ENCODE results near the gene ZXDC. TPM values are rescaled to one million over a fixed set of nuclear protein-coding genes. Genes with fewer than 3 reads are reported as not detected.

The ZXDC gene, protein sequence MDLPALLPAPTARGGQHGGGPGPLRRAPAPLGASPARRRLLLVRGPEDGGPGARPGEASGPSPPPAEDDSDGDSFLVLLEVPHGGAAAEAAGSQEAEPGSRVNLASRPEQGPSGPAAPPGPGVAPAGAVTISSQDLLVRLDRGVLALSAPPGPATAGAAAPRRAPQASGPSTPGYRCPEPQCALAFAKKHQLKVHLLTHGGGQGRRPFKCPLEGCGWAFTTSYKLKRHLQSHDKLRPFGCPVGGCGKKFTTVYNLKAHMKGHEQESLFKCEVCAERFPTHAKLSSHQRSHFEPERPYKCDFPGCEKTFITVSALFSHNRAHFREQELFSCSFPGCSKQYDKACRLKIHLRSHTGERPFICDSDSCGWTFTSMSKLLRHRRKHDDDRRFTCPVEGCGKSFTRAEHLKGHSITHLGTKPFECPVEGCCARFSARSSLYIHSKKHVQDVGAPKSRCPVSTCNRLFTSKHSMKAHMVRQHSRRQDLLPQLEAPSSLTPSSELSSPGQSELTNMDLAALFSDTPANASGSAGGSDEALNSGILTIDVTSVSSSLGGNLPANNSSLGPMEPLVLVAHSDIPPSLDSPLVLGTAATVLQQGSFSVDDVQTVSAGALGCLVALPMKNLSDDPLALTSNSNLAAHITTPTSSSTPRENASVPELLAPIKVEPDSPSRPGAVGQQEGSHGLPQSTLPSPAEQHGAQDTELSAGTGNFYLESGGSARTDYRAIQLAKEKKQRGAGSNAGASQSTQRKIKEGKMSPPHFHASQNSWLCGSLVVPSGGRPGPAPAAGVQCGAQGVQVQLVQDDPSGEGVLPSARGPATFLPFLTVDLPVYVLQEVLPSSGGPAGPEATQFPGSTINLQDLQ
- total RNA-seq (2021; fragmentation: NEBNext Ultra II Directional; extraction: Animal tissue kit (Norgen Biotek cat#: 25700)): 10 to 100 TPM; 11.7 to 14.2 (median 13.5) TPM
- long read RNA-seq, partial matches to known transcripts: 0 of 2 reads
- long read RNA-seq, other reads (novel, unspliced or antisense): 2 of 2 reads

DNA sequence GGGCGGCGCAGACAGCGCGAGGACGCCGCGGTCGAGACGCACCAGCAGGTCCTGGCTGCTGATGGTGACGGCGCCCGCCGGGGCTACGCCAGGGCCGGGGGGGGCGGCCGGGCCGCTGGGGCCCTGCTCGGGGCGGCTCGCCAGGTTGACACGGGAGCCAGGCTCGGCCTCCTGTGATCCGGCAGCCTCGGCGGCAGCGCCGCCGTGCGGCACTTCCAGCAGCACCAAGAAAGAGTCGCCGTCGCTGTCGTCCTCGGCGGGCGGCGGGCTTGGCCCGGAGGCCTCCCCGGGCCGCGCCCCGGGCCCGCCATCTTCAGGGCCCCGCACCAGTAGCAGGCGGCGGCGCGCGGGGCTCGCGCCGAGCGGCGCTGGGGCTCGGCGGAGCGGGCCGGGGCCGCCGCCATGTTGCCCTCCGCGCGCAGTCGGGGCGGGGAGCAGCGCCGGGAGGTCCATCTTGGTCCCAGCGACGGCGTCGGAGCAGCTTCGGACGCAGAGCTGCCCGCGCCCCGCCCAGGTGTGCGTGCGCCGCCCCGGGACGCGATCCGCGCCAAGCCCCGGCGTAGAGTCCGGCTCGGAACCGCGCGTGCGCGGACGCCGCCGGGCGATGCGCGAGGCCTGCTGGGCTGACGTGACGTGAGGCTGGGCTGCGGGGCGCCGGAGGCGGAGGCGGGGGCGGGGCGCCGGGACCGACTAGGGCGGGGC lies at the start of gene ZXDC:
Gene ZXDC (minus strand): TSS at position 479 of the 702 bp plus-strand sequence. CDS start 26 bp downstream, at position 453.
- peak within 1 kb of the TSS; percentile 59; the same call in 1 of the 2 replicates for H3K27ac Mint-ChIP-seq
- H3K27me3 Mint-ChIP-seq (ENCODE audit: insufficient read depth): peaks cover 2% of the 10 kb centered on the region; the same call in 1 of the 2 replicates
- no peaks in the 10 kb centered on the region for H3K9me3 Mint-ChIP-seq
- TF ChIP-seq, protein P1, sequence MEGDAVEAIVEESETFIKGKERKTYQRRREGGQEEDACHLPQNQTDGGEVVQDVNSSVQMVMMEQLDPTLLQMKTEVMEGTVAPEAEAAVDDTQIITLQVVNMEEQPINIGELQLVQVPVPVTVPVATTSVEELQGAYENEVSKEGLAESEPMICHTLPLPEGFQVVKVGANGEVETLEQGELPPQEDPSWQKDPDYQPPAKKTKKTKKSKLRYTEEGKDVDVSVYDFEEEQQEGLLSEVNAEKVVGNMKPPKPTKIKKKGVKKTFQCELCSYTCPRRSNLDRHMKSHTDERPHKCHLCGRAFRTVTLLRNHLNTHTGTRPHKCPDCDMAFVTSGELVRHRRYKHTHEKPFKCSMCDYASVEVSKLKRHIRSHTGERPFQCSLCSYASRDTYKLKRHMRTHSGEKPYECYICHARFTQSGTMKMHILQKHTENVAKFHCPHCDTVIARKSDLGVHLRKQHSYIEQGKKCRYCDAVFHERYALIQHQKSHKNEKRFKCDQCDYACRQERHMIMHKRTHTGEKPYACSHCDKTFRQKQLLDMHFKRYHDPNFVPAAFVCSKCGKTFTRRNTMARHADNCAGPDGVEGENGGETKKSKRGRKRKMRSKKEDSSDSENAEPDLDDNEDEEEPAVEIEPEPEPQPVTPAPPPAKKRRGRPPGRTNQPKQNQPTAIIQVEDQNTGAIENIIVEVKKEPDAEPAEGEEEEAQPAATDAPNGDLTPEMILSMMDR (IDR thresholded peaks at IDR 0.05): peak; percentile 62; the same call in 1 of the 2 replicates
- peak; percentile 88 for DNase-seq
- H3K36me3 Mint-ChIP-seq (ENCODE audit: low read depth): peaks cover 18% of the 10 kb centered on the region
- H3K4me1 Mint-ChIP-seq (ENCODE audit: low read depth): peaks cover 41% of the 10 kb centered on the region
- peak within 1 kb of the TSS; percentile 95 for H3K4me3 Mint-ChIP-seq

- Mint-ChIP-seq H3K36me3 (ENCODE audit: low read depth) (no peaks in the 10 kb centered on the region), H3K4me1 (ENCODE audit: low read depth) (no peaks in the 10 kb centered on the region), H3K27me3 (ENCODE audit: insufficient read depth) (peaks cover 31% of the 10 kb centered on the region), H3K4me3 (no peak overlapping the region), H3K27ac (no peak overlapping the region), H3K9me3 (no peaks in the 10 kb centered on the region)
- DNase-seq: no peak
- TF ChIP-seq, protein P1 (IDR thresholded peaks at IDR 0.05): no peak
Measured at GRCh38 chr3:126525091-126525852, 49.6 kb upstream of the ZXDC start.

- Mint-ChIP-seq H3K4me1 (ENCODE audit: low read depth) (no peaks in the 10 kb centered on the region), H3K36me3 (ENCODE audit: low read depth) (no peaks in the 10 kb centered on the region), H3K27ac (no peak overlapping the region), H3K9me3 (no peaks in the 10 kb centered on the region), H3K4me3 (no peak overlapping the region), H3K27me3 (ENCODE audit: insufficient read depth) (peaks cover 34% of the 10 kb centered on the region)
- DNase-seq: no peak
- TF ChIP-seq, protein P1 (IDR thresholded peaks at IDR 0.05): no peak
Measured at GRCh38 chr3:126524429-126524988, 48.8 kb upstream of the ZXDC start.

- DNase-seq: no peak
- Mint-ChIP-seq H3K27me3 (ENCODE audit: insufficient read depth) (peaks cover 38% of the 10 kb centered on the region), H3K9me3 (no peaks in the 10 kb centered on the region), H3K4me1 (ENCODE audit: low read depth) (no peaks in the 10 kb centered on the region), H3K36me3 (ENCODE audit: low read depth) (no peaks in the 10 kb centered on the region), H3K4me3 (no peak within 1 kb of the TSS), H3K27ac (no peak within 1 kb of the TSS)
- TF ChIP-seq, protein P1 (IDR thresholded peaks at IDR 0.05): no peak
Measured at GRCh38 chr3:126523745-126524428, 48.2 kb upstream of the ZXDC start, which contains the start of gene CHST13. Gene CHST13 (plus strand): TSS chr3:126524155. CDS start chr3:126524333, 178 bp downstream.
